Measurements from ENCODE around the gene KIF5A. TPM values are rescaled to one million over a fixed set of nuclear protein-coding genes. Genes with fewer than 3 reads are reported as not detected.

KIF5A gene
- total RNA-seq, 4 donors from 2014 or later, result 0.15 to 0.22 (median 0.19) TPM; not detected in 1

- H3K4me3 ChIP-seq, result peak overlapping the region in 3 of 4 donors; percentile 2 to 93 (median 69)
- H3K9me3 ChIP-seq, result no peaks in the 10 kb centered on the region
- DNase-seq, result no peak
- 43 to 59% methylated on average over 8 of the region's 8 CpGs for WGBS, 2 donors
- intact Hi-C loops (cut with DNase I), result no loop called here
- H3K36me3 ChIP-seq, result peaks cover 17 to 50% (median 24%) of the 10 kb centered on the region in 3 donors
- no peaks in the 10 kb centered on the region for H3K27me3 ChIP-seq
- TF ChIP-seq POLR2A (IDR thresholded peaks at IDR 0.05), result no peak
- no peak for TF ChIP-seq CTCF (IDR thresholded peaks at IDR 0.05)
- peaks cover 38 to 69% (median 40%) of the 10 kb centered on the region in 3 donors for H3K4me1 ChIP-seq
- H3K27ac ChIP-seq, result peak overlapping the region; percentile 24 to 100 (median 99)
Observed at GRCh38 chr12:57518176-57518919, 31.5 kb upstream of the KIF5A start.

GRCh38 chr12:57518920-57519795 is 30.7 kb upstream of the KIF5A start:
- peak overlapping the region; percentile 96 to 100 (median 99) for H3K27ac ChIP-seq
- intact Hi-C loops (cut with DNase I), result no loop called here
- 23 to 39% methylated on average over 4 to 7 of the region's 7 CpGs for WGBS, 2 donors
- DNase-seq, result no peak
- H3K27me3 ChIP-seq, result no peaks in the 10 kb centered on the region
- peak in 1 of 4 donors; percentile 13 for TF ChIP-seq POLR2A (IDR thresholded peaks at IDR 0.05)
- no peak for TF ChIP-seq CTCF (IDR thresholded peaks at IDR 0.05)
- H3K36me3 ChIP-seq, result peaks cover 17 to 45% (median 22%) of the 10 kb centered on the region in 3 donors
- H3K4me3 ChIP-seq, result peak overlapping the region; percentile 57 to 93 (median 72)
- peaks cover 46 to 77% (median 49%) of the 10 kb centered on the region in 3 donors for H3K4me1 ChIP-seq
- H3K9me3 ChIP-seq, result no peaks in the 10 kb centered on the region

GRCh38 chr12:57519796-57520052 is 30.1 kb upstream of the KIF5A start:
- Histone ChIP-seq H3K9me3 (no peaks in the 10 kb centered on the region), H3K27ac (peak overlapping the region; percentile 96 to 100 (median 99)), H3K4me3 (peak overlapping the region; percentile 57 to 93 (median 72)), H3K36me3 (peaks cover 17 to 45% (median 22%) of the 10 kb centered on the region in 3 donors), H3K27me3 (no peaks in the 10 kb centered on the region), H3K4me1 (peaks cover 51 to 82% (median 51%) of the 10 kb centered on the region in 3 donors)
- intact Hi-C loops (cut with DNase I), result no loop called here
- no peak for DNase-seq
- no CpG with 5 or more reads among the region's 8 CpGs for WGBS, 2 donors
- no peak for TF ChIP-seq CTCF (IDR thresholded peaks at IDR 0.05)
- no peak for TF ChIP-seq POLR2A (IDR thresholded peaks at IDR 0.05)

GRCh38 chr12:57520053-57520818 is 29.6 kb upstream of the KIF5A start, which contains the start of gene DDIT3:
TSS of gene DDIT3 (minus strand) at chr12:57520514. CDS start at chr12:57517406, 3,108 bp downstream.
- Histone ChIP-seq H3K9me3 (no peaks in the 10 kb centered on the region), H3K4me1 (peaks cover 51 to 83% (median 56%) of the 10 kb centered on the region in 3 donors), H3K4me3 (peak within 1 kb of the TSS; percentile 57 to 93 (median 72)), H3K27me3 (no peaks in the 10 kb centered on the region), H3K27ac (peak within 1 kb of the TSS; percentile 96 to 100 (median 99)), H3K36me3 (peaks cover 19 to 45% (median 23%) of the 10 kb centered on the region in 3 donors)
- TF ChIP-seq CTCF (IDR thresholded peaks at IDR 0.05) (peak in 1 of 6 experiments; percentile 4), POLR2A (IDR thresholded peaks at IDR 0.05) (peak in 3 of 4 donors; percentile 81 to 99 (median 99))
- WGBS, 2 donors, result 0 to 2% methylated on average over 11 to 16 of the region's 52 CpGs
- intact Hi-C loops (cut with DNase I), result no loop called here
- peak; percentile 99 for DNase-seq
